Fibroblast of pulmonary artery (primary cell): ENCODE measurements around the gene CTIF.

Source experiments
- DNase-seq: peaks from one replicate; pipeline ENCODE4 v3.0.0-alpha.2; 2010; ENCODE audit warnings: low read depth
- H3K4me3 ChIP-seq: replicated peaks from 2 replicates; pipeline ENCODE4 v1.5.1; 2011; ENCODE audit warnings: low read depth, mild to moderate bottlenecking, control low read depth, low read length, moderate library complexity
- CTCF ChIP-seq: IDR thresholded peaks from 2 replicates; pipeline ENCODE4 v1.5.1; 2011; ENCODE audit warnings: mild to moderate bottlenecking, control low read depth, low read length, inconsistent platforms; ENCODE audit errors: missing control alignments

Gene CTIF

GRCh38 chr18:48635806-48636205, 97.0 kb downstream of the CTIF start:
- H3K4me3 ChIP-seq = no peak overlapping the region
- TF ChIP-seq CTCF = no peak
- DNase-seq = no peak

GRCh38 chr18:48636436-48636835, 97.6 kb downstream of the CTIF start:
- no peak for TF ChIP-seq CTCF
- no peak overlapping the region for H3K4me3 ChIP-seq
- DNase-seq = no peak

- no peak for TF ChIP-seq CTCF
- no peak overlapping the region for H3K4me3 ChIP-seq
- no peak for DNase-seq
Observed at GRCh38 chr18:48637081-48637990, 98.5 kb downstream of the CTIF start.

DNA sequence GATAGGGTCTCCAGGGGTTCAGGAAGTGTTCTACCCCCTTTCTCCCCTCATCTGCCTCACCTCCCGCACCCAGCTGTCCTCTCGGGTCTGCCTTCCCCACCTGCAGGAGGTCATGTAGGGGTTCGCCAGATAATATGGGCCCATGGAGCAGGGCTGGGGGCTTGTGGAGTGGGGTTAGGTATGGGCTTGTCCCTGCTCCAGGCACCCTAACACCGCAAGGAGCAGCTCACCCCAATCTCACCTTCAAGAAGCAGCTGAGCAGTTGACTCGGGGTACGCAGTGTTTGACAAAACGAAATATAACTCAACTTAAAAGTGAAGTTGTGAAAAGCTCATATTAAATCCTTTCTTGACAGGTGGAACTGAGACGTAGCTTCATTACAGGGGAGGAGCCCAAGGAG, 99.6 kb downstream of the CTIF start:
- no peak for DNase-seq
- TF ChIP-seq CTCF = no peak
- no peak overlapping the region for H3K4me3 ChIP-seq

DNA sequence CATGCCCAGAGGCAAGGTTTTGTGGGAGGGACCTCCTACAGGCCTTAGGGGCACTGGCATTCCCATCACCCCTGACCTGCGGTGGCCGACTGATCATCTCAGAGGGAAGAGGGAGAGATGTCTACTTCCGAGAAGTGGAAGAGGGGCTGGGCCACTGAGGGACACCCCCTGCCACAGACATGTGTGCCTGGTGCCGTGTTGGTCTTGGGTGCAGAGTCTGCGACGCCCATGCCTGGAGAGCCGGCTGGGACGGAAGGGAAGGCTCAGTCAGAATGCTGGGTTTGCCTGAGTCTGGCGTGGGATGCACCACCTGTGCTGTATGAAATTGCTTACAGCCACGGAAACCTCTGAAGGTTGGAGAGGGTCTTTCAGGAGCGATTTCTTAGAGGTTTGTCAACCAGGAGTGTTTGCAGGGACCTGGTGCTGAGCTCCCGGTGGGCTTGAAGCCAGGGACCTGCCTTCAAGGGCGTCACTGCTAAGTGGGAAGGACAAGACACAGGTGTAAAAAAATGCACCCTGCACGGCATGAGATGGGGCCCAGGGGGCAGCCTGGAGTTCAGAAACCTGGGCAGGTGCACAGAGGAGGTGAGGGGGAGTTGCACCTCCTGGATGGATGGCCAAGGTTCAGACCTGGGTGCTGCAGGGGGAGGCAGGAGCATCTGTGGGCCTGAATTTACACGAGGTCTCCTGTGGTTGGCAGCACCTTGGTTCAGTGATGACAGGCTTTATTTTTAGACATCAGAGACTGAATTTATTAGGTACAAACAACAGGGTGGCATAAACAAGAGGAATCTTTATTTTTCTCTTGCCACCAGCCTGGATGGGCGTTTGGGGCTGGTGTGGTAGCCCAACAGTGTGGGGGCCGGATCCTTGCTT, 100.3 kb downstream of the CTIF start:
- no peak for DNase-seq
- no peak overlapping the region for H3K4me3 ChIP-seq
- TF ChIP-seq CTCF = no peak

DNA sequence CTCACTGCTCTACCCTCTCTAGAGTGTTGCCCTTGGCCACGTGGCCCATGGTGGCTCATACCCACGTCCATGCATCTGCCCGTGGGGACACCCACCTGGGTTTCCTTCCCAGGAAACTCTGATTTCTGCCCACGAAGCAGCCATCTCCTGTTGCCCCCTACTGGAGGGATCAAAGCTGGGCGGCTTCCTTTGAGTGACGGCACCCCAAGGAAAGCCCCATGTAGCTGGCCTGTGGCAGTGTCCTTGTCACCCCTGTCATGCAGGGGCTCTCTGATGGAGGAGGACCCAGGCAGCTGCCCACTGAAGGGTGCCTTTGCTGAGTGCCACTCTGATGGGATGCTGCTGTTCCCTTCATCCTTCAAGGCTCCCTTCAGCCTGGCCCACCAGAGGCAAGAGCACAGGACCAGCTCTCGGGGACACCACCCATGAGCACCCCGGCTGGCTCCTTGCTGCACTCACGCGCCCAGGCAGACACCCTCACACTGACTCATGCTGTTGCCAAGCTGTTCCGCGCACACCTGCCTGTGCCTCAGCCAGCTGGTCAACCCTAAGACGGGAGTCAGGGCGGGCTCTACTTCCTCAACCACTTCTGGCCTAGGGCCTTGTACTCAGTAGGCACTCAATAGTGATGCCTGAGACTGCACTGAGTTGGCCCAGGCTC, 101.1 kb downstream of the CTIF start:
- no peak overlapping the region for H3K4me3 ChIP-seq
- DNase-seq = no peak
- peak; percentile 34 for TF ChIP-seq CTCF
